Mesothelial cell of epicardium (in vitro differentiated cells): ENCODE results near the gene STAMBPL1. TPM values are rescaled to one million over a fixed set of nuclear protein-coding genes. Genes with fewer than 3 reads are reported as not detected.

Source experiments
- DNase-seq, 2 experiments: peaks; one replicate each; pipeline ENCODE4 v3.0.0; 2021; ENCODE audit warnings: low spot score in 2 of 2; ENCODE audit not compliant: unreplicated experiment in 2 of 2
- H3K27ac Mint-ChIP-seq: 2 replicates; pipeline ENCODE4 v1.8.0; 2021; ENCODE audit warnings: mixed read lengths
- H3K27me3 Mint-ChIP-seq: 2 replicates; pipeline ENCODE4 v1.8.0; 2021; ENCODE audit warnings: low read depth, mixed read lengths
- H3K36me3 Mint-ChIP-seq: 2 replicates; pipeline ENCODE4 v1.8.0; 2021; ENCODE audit warnings: mixed read lengths
- H3K4me1 Mint-ChIP-seq: 2 replicates; pipeline ENCODE4 v1.8.0; 2021; ENCODE audit warnings: mixed read lengths
- H3K4me3 Mint-ChIP-seq: 2 replicates; pipeline ENCODE4 v1.8.0; 2021; ENCODE audit warnings: mild to moderate bottlenecking, moderate library complexity, mixed read lengths
- H3K9me3 Mint-ChIP-seq: 2 replicates; pipeline ENCODE4 v1.8.0; 2021; ENCODE audit warnings: mixed read lengths
- CTCF ChIP-seq: fragments of 200-600 bp; sonication (generic); IDR thresholded peaks from one replicate; pipeline ENCODE4 v1.5.0; 2021; ENCODE audit warnings: antibody characterized with exemption; ENCODE audit not compliant: unreplicated experiment
- total RNA-seq: library from RNA; stranded (reverse); gene quantifications from 3 replicates; pipeline ENCODE4 v1.2.1, GENCODE V29; 2021

The STAMBPL1 gene
- total RNA-seq, 1 donor from 2014 or later, result 3.6 TPM

GRCh38 chr10:88918191-88918905 is 38.3 kb downstream of the STAMBPL1 start:
- Mint-ChIP-seq H3K4me1 (peaks cover 41% of the 10 kb centered on the region), H3K9me3 (no peaks in the 10 kb centered on the region), H3K27ac (no peak overlapping the region), H3K27me3 (no peaks in the 10 kb centered on the region), H3K4me3 (no peak overlapping the region), H3K36me3 (no peaks in the 10 kb centered on the region)
- DNase-seq, result no peak
- TF ChIP-seq CTCF, result no peak

GRCh38 chr10:88919041-88919440 is 39.0 kb downstream of the STAMBPL1 start:
- TF ChIP-seq CTCF, result no peak
- Mint-ChIP-seq H3K27me3 (no peaks in the 10 kb centered on the region), H3K4me1 (peaks cover 41% of the 10 kb centered on the region), H3K36me3 (no peaks in the 10 kb centered on the region), H3K9me3 (no peaks in the 10 kb centered on the region), H3K4me3 (no peak overlapping the region), H3K27ac (no peak overlapping the region)
- no peak for DNase-seq

DNA sequence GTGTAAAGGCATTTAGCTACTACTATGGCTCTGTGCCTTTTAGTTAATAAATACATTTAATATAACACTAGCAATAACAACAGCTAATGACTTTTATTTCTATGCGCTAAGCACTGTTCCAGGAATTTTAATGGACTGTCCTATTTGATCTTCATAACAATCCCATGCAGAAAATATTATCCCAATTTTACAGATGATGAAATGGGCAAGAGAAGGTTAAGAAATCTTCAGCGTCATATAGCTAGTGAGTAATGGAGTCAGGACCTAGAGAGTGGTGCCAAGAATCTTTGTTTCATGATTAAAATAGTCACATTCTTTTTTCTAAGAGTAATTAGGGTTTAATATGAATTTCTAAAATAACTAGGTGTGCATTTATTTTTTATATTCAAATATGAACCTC is 40.2 kb downstream of the STAMBPL1 start:
- no peak for DNase-seq
- Mint-ChIP-seq H3K27me3 (no peaks in the 10 kb centered on the region), H3K27ac (no peak overlapping the region), H3K9me3 (no peaks in the 10 kb centered on the region), H3K36me3 (no peaks in the 10 kb centered on the region), H3K4me1 (peaks cover 38% of the 10 kb centered on the region), H3K4me3 (no peak overlapping the region)
- no peak for TF ChIP-seq CTCF

DNA sequence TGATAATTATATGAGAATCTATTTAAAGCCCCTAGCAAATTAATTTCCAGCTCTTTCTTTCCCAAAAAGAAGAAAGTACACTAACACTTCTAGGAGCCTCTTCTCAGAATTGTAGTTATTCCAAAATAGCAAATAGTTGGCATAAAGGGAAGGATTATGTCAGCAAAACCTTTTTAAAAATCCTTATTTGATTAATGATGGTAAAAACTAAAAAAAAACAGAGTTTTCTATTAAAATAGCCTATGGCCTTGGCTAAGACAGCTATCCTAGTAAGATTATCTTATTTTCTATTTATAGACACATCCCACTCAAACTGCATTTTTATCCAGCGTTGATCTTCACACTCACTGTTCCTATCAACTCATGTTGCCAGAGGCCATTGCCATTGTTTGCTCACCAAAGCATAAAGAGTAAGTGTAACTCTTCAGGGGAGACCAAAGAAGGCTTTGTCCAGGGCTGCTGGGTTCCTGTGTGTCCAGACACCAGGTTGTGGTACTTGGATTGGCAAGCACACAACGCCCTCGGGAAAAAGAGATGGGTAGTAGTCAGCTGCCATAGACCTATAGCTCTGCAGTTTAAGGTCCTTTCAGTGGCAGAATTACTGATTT is 41.0 kb downstream of the STAMBPL1 start:
- no peaks in the 10 kb centered on the region for H3K27me3 Mint-ChIP-seq
- H3K4me3 Mint-ChIP-seq, result no peak overlapping the region
- H3K36me3 Mint-ChIP-seq, result no peaks in the 10 kb centered on the region
- no peaks in the 10 kb centered on the region for H3K9me3 Mint-ChIP-seq
- no peak for DNase-seq
- TF ChIP-seq CTCF, result no peak
- H3K4me1 Mint-ChIP-seq, result peaks cover 30% of the 10 kb centered on the region
- no peak overlapping the region for H3K27ac Mint-ChIP-seq

- no peak overlapping the region for H3K27ac Mint-ChIP-seq
- no peak for DNase-seq
- no peaks in the 10 kb centered on the region for H3K36me3 Mint-ChIP-seq
- TF ChIP-seq CTCF, result no peak
- H3K27me3 Mint-ChIP-seq, result no peaks in the 10 kb centered on the region
- peaks cover 34% of the 10 kb centered on the region for H3K4me1 Mint-ChIP-seq
- no peak overlapping the region for H3K4me3 Mint-ChIP-seq
- H3K9me3 Mint-ChIP-seq, result no peaks in the 10 kb centered on the region
Measured at GRCh38 chr10:88922041-88922440, 42.0 kb downstream of the STAMBPL1 start.
